ENCODE data around the gene ANKMY1. TPM values are rescaled to one million over a fixed set of nuclear protein-coding genes. Genes with fewer than 3 reads are reported as not detected.
A peak's percentile ranks its signal among the peaks of the same experiment; 100 is the strongest.

The ANKMY1 gene
- total RNA-seq (2014; rRNA removed; shearing (Covaris generic)), result 7.1 and 10.8 TPM in 2 replicates

- DNase-seq (ENCODE audit: low read depth), result no peak
Measured at GRCh38 chr2:240557808-240558207, at the start of gene ANKMY1. TSS of gene ANKMY1 (minus strand) at chr2:240557988. CDS start at chr2:240557335, 653 bp downstream.

GRCh38 chr2:240605867-240606743 lies 48.3 kb upstream of the ANKMY1 start:
- DNase-seq (ENCODE audit: low read depth), result no peak

- DNase-seq (ENCODE audit: low read depth), result no peak
Measured at GRCh38 chr2:240604939-240605716, 47.3 kb upstream of the ANKMY1 start.

GRCh38 chr2:240604291-240604938 lies 46.6 kb upstream of the ANKMY1 start:
- peak; percentile 52 for DNase-seq (ENCODE audit: low read depth)

- no peak for DNase-seq (ENCODE audit: low read depth)
Measured at GRCh38 chr2:240603846-240604245, 46.1 kb upstream of the ANKMY1 start.

- no peak for DNase-seq (ENCODE audit: low read depth)
Measured at GRCh38 chr2:240603081-240603835, 45.5 kb upstream of the ANKMY1 start.

- no peak for DNase-seq (ENCODE audit: low read depth)
Measured at GRCh38 chr2:240602266-240603050, 44.7 kb upstream of the ANKMY1 start.

- DNase-seq (ENCODE audit: low read depth), result no peak
Measured at GRCh38 chr2:240601831-240602160, 44.0 kb upstream of the ANKMY1 start.

GRCh38 chr2:240601061-240601830 lies 43.5 kb upstream of the ANKMY1 start:
- no peak for DNase-seq (ENCODE audit: low read depth)

- DNase-seq (ENCODE audit: low read depth), result no peak
Measured at GRCh38 chr2:240600451-240600961, 42.7 kb upstream of the ANKMY1 start.

GRCh38 chr2:240599141-240599583 lies 41.4 kb upstream of the ANKMY1 start:
- DNase-seq (ENCODE audit: low read depth), result no peak

GRCh38 chr2:240598311-240598911 lies 40.6 kb upstream of the ANKMY1 start:
- no peak for DNase-seq (ENCODE audit: low read depth)

- DNase-seq (ENCODE audit: low read depth), result no peak
Measured at GRCh38 chr2:240597419-240598181, 39.8 kb upstream of the ANKMY1 start.

GRCh38 chr2:240597054-240597418 lies 39.2 kb upstream of the ANKMY1 start:
- DNase-seq (ENCODE audit: low read depth), result no peak

GRCh38 chr2:240596491-240596931 lies 38.7 kb upstream of the ANKMY1 start:
- no peak for DNase-seq (ENCODE audit: low read depth)

GRCh38 chr2:240596080-240596460 lies 38.3 kb upstream of the ANKMY1 start:
- no peak for DNase-seq (ENCODE audit: low read depth)

GRCh38 chr2:240595381-240596079 lies 37.7 kb upstream of the ANKMY1 start:
- no peak for DNase-seq (ENCODE audit: low read depth)
